Panc1 (cell line): Measurements from ENCODE around the gene PPARD.

Experiments
- CTCF ChIP-seq: fragments of 450-650 bp; IDR thresholded peaks from 2 replicates; pipeline ENCODE4 v1.5.1; 2017; ENCODE audit warnings: mild to moderate bottlenecking
- POLR2AphosphoS5 ChIP-seq: IDR thresholded peaks from 2 replicates; pipeline ENCODE4 v1.6.1; 2012; ENCODE audit warnings: mild to moderate bottlenecking, low read depth, low read length, moderate library complexity
- TCF7L2 ChIP-seq: IDR thresholded peaks from 2 replicates; pipeline ENCODE4 v1.6.1; 2011; ENCODE audit warnings: mild to moderate bottlenecking, low read depth, low read length, inconsistent platforms

DNA sequence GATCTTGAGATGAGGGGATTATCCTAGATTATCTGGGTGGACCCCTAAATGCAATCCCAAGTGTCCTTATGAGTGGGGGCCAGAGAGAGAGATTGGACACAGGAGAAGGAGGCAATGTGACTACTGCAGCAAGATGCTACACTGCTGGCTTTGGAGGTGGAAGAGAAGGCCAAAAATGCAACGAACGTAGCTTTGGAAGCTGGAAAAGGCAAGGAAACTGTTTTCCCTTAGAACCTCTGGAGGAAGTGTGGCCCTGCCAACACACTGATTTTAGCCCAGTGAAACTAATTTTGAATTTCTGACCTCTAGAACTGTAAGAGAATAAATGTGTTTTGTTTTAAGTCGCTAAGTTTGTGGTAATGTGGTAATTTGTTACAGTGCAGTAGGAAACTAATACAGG is 15.7 kb downstream of the PPARD start:
- no peak for TF ChIP-seq CTCF
- TF ChIP-seq TCF7L2, result no peak
- no peak for TF ChIP-seq POLR2AphosphoS5
